ENCODE results near the gene TMEM164.

Gene TMEM164

DNA sequence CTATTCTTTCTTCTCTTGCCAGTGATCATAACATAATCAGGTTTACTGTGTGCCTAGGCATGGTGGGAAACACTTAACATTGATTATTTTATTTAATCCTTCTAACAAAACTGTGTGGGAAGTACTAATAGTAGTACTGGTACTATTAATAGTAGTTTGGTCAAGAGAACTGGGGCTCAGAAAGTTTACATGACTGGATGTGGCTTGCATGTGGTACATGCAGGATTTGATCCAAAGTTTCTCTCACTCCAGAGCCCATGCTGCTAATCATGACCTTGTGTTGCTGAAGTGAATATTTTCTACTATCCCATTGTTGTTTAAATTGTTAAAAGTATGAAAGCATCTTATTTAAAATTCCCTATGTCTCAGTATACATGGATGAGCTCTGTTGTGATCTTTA is 78.4 kb downstream of the TMEM164 start:
- no peaks in the 10 kb centered on the region for H3K27me3 ChIP-seq (replicated peaks; ENCODE audit: insufficient read depth, low read length)
- H3K4me2 ChIP-seq (ENCODE audit: low read depth, low read length): no peak overlapping the region
- H3K4me3 ChIP-seq (ENCODE audit: low read length): no peak overlapping the region
- H3K27ac ChIP-seq (ENCODE audit: low read length): no peak overlapping the region
- no peak overlapping the region for H3K9ac ChIP-seq (ENCODE audit: low read length)
- DNase-seq: no peak
- no peak for TF ChIP-seq EZH2phosphoT487 (IDR thresholded peaks at IDR 0.05; ENCODE audit: low read length)
- no peak for TF ChIP-seq EZH2 (optimal IDR thresholded peaks at IDR 0.05; ENCODE audit: low read depth, low read length)
- TF ChIP-seq, protein P1, sequence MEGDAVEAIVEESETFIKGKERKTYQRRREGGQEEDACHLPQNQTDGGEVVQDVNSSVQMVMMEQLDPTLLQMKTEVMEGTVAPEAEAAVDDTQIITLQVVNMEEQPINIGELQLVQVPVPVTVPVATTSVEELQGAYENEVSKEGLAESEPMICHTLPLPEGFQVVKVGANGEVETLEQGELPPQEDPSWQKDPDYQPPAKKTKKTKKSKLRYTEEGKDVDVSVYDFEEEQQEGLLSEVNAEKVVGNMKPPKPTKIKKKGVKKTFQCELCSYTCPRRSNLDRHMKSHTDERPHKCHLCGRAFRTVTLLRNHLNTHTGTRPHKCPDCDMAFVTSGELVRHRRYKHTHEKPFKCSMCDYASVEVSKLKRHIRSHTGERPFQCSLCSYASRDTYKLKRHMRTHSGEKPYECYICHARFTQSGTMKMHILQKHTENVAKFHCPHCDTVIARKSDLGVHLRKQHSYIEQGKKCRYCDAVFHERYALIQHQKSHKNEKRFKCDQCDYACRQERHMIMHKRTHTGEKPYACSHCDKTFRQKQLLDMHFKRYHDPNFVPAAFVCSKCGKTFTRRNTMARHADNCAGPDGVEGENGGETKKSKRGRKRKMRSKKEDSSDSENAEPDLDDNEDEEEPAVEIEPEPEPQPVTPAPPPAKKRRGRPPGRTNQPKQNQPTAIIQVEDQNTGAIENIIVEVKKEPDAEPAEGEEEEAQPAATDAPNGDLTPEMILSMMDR (IDR thresholded peaks at IDR 0.05; ENCODE audit: low read length): no peak
- H2AFZ ChIP-seq (ENCODE audit: low read length): no peak overlapping the region
- no peaks in the 10 kb centered on the region for H4K20me1 ChIP-seq (ENCODE audit: insufficient read depth, low read length)
- H3K9me3 ChIP-seq (replicated peaks; ENCODE audit: insufficient read depth, low read length): no peaks in the 10 kb centered on the region
- no peaks in the 10 kb centered on the region for H3K36me3 ChIP-seq (replicated peaks; ENCODE audit: insufficient read depth, low read length)
- H3K79me2 ChIP-seq (ENCODE audit: low read length): peaks cover 17% of the 10 kb centered on the region
- H3K9me2 ChIP-seq (replicated peaks; ENCODE audit: insufficient read depth, low read length): no peaks in the 10 kb centered on the region
- no peaks in the 10 kb centered on the region for H3F3A ChIP-seq (ENCODE audit: insufficient read depth, low read length)
- H3K4me1 ChIP-seq (ENCODE audit: low read length): no peaks in the 10 kb centered on the region

DNA sequence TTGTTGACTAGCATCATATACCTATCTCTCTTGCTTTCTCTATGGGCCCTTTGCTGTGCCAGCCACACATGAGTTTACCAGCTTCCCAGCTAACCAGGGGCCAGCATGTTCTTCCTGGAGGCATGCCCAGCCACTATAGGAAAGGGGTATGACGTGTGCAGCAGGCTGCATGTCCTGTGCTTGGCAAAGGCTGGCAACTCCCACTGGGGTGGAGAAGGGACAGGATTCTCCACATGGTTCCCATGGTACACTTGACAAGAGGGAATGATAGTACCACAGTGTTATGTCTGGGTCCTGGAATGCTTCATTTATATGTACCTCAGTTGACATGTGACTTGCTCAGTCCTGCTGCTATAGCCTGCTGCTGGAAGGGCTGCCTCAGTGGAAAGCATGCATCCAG is 78.8 kb downstream of the TMEM164 start:
- TF ChIP-seq EZH2phosphoT487 (IDR thresholded peaks at IDR 0.05; ENCODE audit: low read length): no peak
- TF ChIP-seq, protein P1 (IDR thresholded peaks at IDR 0.05; ENCODE audit: low read length): no peak
- TF ChIP-seq EZH2 (optimal IDR thresholded peaks at IDR 0.05; ENCODE audit: low read depth, low read length): no peak
- Histone ChIP-seq H3K9me3 (replicated peaks; ENCODE audit: insufficient read depth, low read length) (no peaks in the 10 kb centered on the region), H3K9me2 (replicated peaks; ENCODE audit: insufficient read depth, low read length) (no peaks in the 10 kb centered on the region), H3K79me2 (ENCODE audit: low read length) (peaks cover 13% of the 10 kb centered on the region), H3K27me3 (replicated peaks; ENCODE audit: insufficient read depth, low read length) (no peaks in the 10 kb centered on the region), H3K4me3 (ENCODE audit: low read length) (no peak overlapping the region), H3F3A (ENCODE audit: insufficient read depth, low read length) (no peaks in the 10 kb centered on the region), H3K27ac (ENCODE audit: low read length) (no peak overlapping the region), H4K20me1 (ENCODE audit: insufficient read depth, low read length) (no peaks in the 10 kb centered on the region), H3K4me2 (ENCODE audit: low read depth, low read length) (no peak overlapping the region), H3K9ac (ENCODE audit: low read length) (no peak overlapping the region), H3K36me3 (replicated peaks; ENCODE audit: insufficient read depth, low read length) (no peaks in the 10 kb centered on the region), H2AFZ (ENCODE audit: low read length) (no peak overlapping the region), H3K4me1 (ENCODE audit: low read length) (peaks cover under 1% of the 10 kb centered on the region; the same call in 1 of the 2 replicates)
- DNase-seq: no peak

DNA sequence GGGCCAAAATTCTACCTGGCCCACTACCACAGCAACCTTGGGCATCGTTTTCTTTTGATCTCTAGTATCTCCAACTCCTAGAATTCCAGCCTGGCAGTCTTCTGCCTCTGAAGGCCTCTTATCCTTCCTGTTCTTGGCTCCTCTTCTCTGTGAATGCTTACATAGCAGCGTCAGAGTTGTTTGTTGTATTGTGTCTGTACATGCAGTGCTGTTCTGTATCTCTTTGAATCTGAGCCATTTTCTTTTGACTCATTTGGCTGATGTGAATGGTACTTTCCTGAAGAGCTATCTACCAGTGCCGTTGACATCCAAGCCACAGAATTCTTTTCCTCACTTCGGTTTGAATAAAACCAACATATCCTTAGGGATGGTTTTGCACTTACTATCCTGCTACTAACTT is 79.2 kb downstream of the TMEM164 start:
- Histone ChIP-seq H3K27me3 (replicated peaks; ENCODE audit: insufficient read depth, low read length) (no peaks in the 10 kb centered on the region), H3F3A (ENCODE audit: insufficient read depth, low read length) (no peaks in the 10 kb centered on the region), H3K4me1 (ENCODE audit: low read length) (peaks cover 4% of the 10 kb centered on the region), H3K79me2 (ENCODE audit: low read length) (peaks cover 9% of the 10 kb centered on the region), H3K4me2 (ENCODE audit: low read depth, low read length) (no peak overlapping the region), H3K27ac (ENCODE audit: low read length) (no peak overlapping the region), H2AFZ (ENCODE audit: low read length) (no peak overlapping the region), H4K20me1 (ENCODE audit: insufficient read depth, low read length) (no peaks in the 10 kb centered on the region), H3K36me3 (replicated peaks; ENCODE audit: insufficient read depth, low read length) (no peaks in the 10 kb centered on the region), H3K9me3 (replicated peaks; ENCODE audit: insufficient read depth, low read length) (no peaks in the 10 kb centered on the region), H3K4me3 (ENCODE audit: low read length) (no peak overlapping the region), H3K9ac (ENCODE audit: low read length) (no peak overlapping the region), H3K9me2 (replicated peaks; ENCODE audit: insufficient read depth, low read length) (no peaks in the 10 kb centered on the region)
- DNase-seq: no peak
- TF ChIP-seq EZH2phosphoT487 (IDR thresholded peaks at IDR 0.05; ENCODE audit: low read length) (no peak), EZH2 (optimal IDR thresholded peaks at IDR 0.05; ENCODE audit: low read depth, low read length) (no peak)
- TF ChIP-seq, protein P1 (IDR thresholded peaks at IDR 0.05; ENCODE audit: low read length): no peak

Measured in MM.1S (cell line).